HCT116 (cell line): ENCODE results near the gene PPFIA1. TPM values are rescaled to one million over a fixed set of nuclear protein-coding genes. Genes with fewer than 3 reads are reported as not detected.

Experiments
- ATAC-seq: fragments of 200-7000 bp; cut with Tn5 transposase; 2 replicates; pipeline ENCODE4 v1.9.1; 2020; ENCODE audit warnings: mild to moderate bottlenecking, moderate library complexity
- BruUV-seq: library from RNA; stranded (reverse); fragments of 400-500 nt; replicated peaks from 2 replicates; lab custom pipeline; 2021; lab: Mats Ljungman, UMichigan
- CTCF ChIA-PET: fragments of 300-600 bp; sonication (Branson Sonifier 250); formaldehyde crosslinking; loops from one replicate; lab custom pipeline; 2021; ENCODE audit warnings: antibody characterized with exemption; lab: Charles Lee
- POLR2A ChIA-PET: fragments of 300-600, 350-600 bp; sonication (Branson Sonifier 250); formaldehyde crosslinking; loops from one replicate; lab custom pipeline; 2021; ENCODE audit warnings: antibody characterized with exemption; lab: Charles Lee
- RAD21 ChIA-PET, 2 experiments: fragments of 300-600 bp; sonication (Branson Sonifier 250); formaldehyde crosslinking; loops; one replicate each; lab custom pipeline; 2023; ENCODE audit warnings: low total read pairs in 2 of 2; ENCODE audit not compliant: uncharacterized antibody in 2 of 2, unreplicated experiment in 2 of 2, low non-redundant PET in 1 of 2; lab: Charles Lee
- DNase-seq: peaks from one replicate; pipeline ENCODE4 v3.0.0-alpha.2; 2010; ENCODE audit warnings: low read depth, low spot score
- H2AFZ ChIP-seq: fragments of 200-600 bp; shearing (Covaris generic), sonication (generic); 2 replicates; pipeline ENCODE4 v1.6.1; 2017; ENCODE audit warnings: low read depth, mixed run types, mixed read lengths, antibody characterized with exemption, low read length; ENCODE audit not compliant: poor library complexity, severe bottlenecking
- H3K27ac ChIP-seq: 2 replicates; pipeline ENCODE4 v1.5.1; 2012; ENCODE audit warnings: low read depth, low read length
- H3K27me3 ChIP-seq: fragments of 200-600 bp; sonication (generic); 2 replicates; pipeline ENCODE4 v1.6.1; 2016; ENCODE audit warnings: mixed run types, low read length, mixed read lengths; ENCODE audit not compliant: insufficient read depth
- H3K36me3 ChIP-seq, 2 experiments: fragments of 200-500 bp in 1 of 2; fragments of 200-600 bp in 1 of 2; sonication (Bioruptor generic) in 1 of 2; sonication (generic) in 1 of 2; 2 replicates each; pipeline versions ENCODE4 v1.5.1 to v1.6.1; 2014 to 2016; ENCODE audit warnings: low read length in 2 of 2, inconsistent platforms in 1 of 2, mixed read lengths in 1 of 2, mixed run types in 1 of 2; ENCODE audit not compliant: insufficient read depth in 2 of 2, control insufficient read depth in 1 of 2
- H3K4me1 ChIP-seq, 2 experiments: fragments of 200-600 bp in 1 of 2; sonication (generic) in 1 of 2; 2 replicates each; pipeline versions ENCODE4 v1.5.1 to v1.6.1; 2012 to 2017; ENCODE audit warnings: low read length in 2 of 2, inconsistent platforms in 1 of 2, mild to moderate bottlenecking in 1 of 2, mixed read lengths in 1 of 2, mixed run types in 1 of 2, moderate library complexity in 1 of 2; ENCODE audit not compliant: insufficient read depth in 2 of 2, control insufficient read depth in 1 of 2
- H3K4me2 ChIP-seq: fragments of 200-600 bp; sonication (generic); 2 replicates; pipeline ENCODE4 v1.6.1; 2017; ENCODE audit warnings: mixed run types, low read length, mixed read lengths
- H3K4me3 ChIP-seq, 2 experiments: fragments of 200-600 bp in 1 of 2; sonication (generic) in 1 of 2; replicated peaks in 1 of 2; 2 replicates each; pipeline ENCODE4 v1.5.1; 2011 to 2016; ENCODE audit warnings: low read length in 2 of 2, control low read depth in 1 of 2, low read depth in 1 of 2, mild to moderate bottlenecking in 1 of 2, mixed read lengths in 1 of 2, mixed run types in 1 of 2
- H3K79me2 ChIP-seq: fragments of 200-600 bp; sonication (generic); 2 replicates; pipeline ENCODE4 v1.6.1; 2017; ENCODE audit warnings: mild to moderate bottlenecking, mixed run types, low read length, moderate library complexity, mixed read lengths; ENCODE audit not compliant: insufficient read depth
- H3K9ac ChIP-seq: fragments of 200-600 bp; sonication (generic); 2 replicates; pipeline ENCODE4 v1.6.1; 2016; ENCODE audit warnings: low read length, mixed read lengths
- H3K9me2 ChIP-seq: fragments of 200-600 bp; sonication (generic), shearing (Covaris generic); 2 replicates; pipeline ENCODE4 v1.6.1; 2017; ENCODE audit warnings: mixed run types, mild to moderate bottlenecking, moderate library complexity; ENCODE audit not compliant: insufficient read depth
- H3K9me3 ChIP-seq, 2 experiments: fragments of 200-500 bp in 1 of 2; fragments of 200-600 bp in 1 of 2; sonication (Bioruptor generic) in 1 of 2; sonication (generic) in 1 of 2; 2 replicates each; pipeline ENCODE4 v1.6.1; 2014 to 2017; ENCODE audit warnings: low read length in 2 of 2, mixed read lengths in 2 of 2, inconsistent platforms in 1 of 2, low read depth in 1 of 2, mild to moderate bottlenecking in 1 of 2, mixed run types in 1 of 2, moderate library complexity in 1 of 2; ENCODE audit not compliant: control insufficient read depth in 1 of 2, insufficient read depth in 1 of 2
- H4K20me1 ChIP-seq: fragments of 200-600 bp; sonication (generic), shearing (Covaris generic); 2 replicates; pipeline ENCODE4 v1.6.1; 2017; ENCODE audit warnings: mixed run types, mild to moderate bottlenecking, moderate library complexity; ENCODE audit not compliant: insufficient read depth
- ATF3 ChIP-seq: IDR thresholded peaks from 2 replicates; pipeline ENCODE4 v1.6.1; 2012
- CBX3 ChIP-seq: IDR thresholded peaks from 2 replicates; pipeline ENCODE4 v1.6.1; 2012; ENCODE audit warnings: low read depth
- CTCF ChIP-seq, 3 experiments: fragments of 200-600 bp in 1 of 3; sonication (generic) in 1 of 3; IDR thresholded peaks in 2 of 3; conservative IDR thresholded peaks in 1 of 3; 2 replicates each; pipeline ENCODE4 v1.5.1; 2012 to 2017; ENCODE audit warnings: low read depth in 2 of 3, low read length in 2 of 3, antibody characterized with exemption in 1 of 3, borderline replicate concordance in 1 of 3, control low read depth in 1 of 3, mild to moderate bottlenecking in 1 of 3, mixed read lengths in 1 of 3, mixed run types in 1 of 3, moderate library complexity in 1 of 3; ENCODE audit not compliant: insufficient read depth in 1 of 3
- ELF1 ChIP-seq: IDR thresholded peaks from 2 replicates; pipeline ENCODE4 v1.6.1; 2012; ENCODE audit warnings: low read depth, borderline replicate concordance
- FOSL1 ChIP-seq: IDR thresholded peaks from 2 replicates; pipeline ENCODE4 v1.6.1; 2012; ENCODE audit warnings: low read depth
- JUND ChIP-seq: IDR thresholded peaks from 2 replicates; pipeline ENCODE4 v1.6.1; 2012
- MAX ChIP-seq: IDR thresholded peaks from 2 replicates; pipeline ENCODE4 v1.6.1; 2012
- POLR2A ChIP-seq: IDR thresholded peaks from 2 replicates; pipeline ENCODE4 v1.7.0; 2011; ENCODE audit warnings: borderline replicate concordance; ENCODE audit not compliant: insufficient read depth, insufficient read length; ENCODE audit errors: extremely low read depth
- POLR2AphosphoS5 ChIP-seq: IDR thresholded peaks from 2 replicates; pipeline ENCODE4 v1.6.1; 2011; ENCODE audit warnings: mild to moderate bottlenecking, low read depth, low read length, moderate library complexity
- RAD21 ChIP-seq: IDR thresholded peaks from 2 replicates; pipeline ENCODE4 v1.6.1; 2012; ENCODE audit warnings: low read depth, mild to moderate bottlenecking
- REST ChIP-seq: IDR thresholded peaks from 2 replicates; pipeline ENCODE4 v1.6.1; 2012; ENCODE audit warnings: low read depth
- SIN3A ChIP-seq: IDR thresholded peaks from 2 replicates; pipeline ENCODE4 v1.6.1; 2012; ENCODE audit warnings: low read depth
- SP1 ChIP-seq: IDR thresholded peaks from 2 replicates; pipeline ENCODE4 v1.6.1; 2012; ENCODE audit warnings: low read depth
- SRF ChIP-seq: IDR thresholded peaks from 2 replicates; pipeline ENCODE4 v1.6.1; 2012; ENCODE audit warnings: low read depth
- TCF7L2 ChIP-seq: IDR thresholded peaks from 2 replicates; pipeline ENCODE4 v1.7.0; 2011; ENCODE audit warnings: borderline replicate concordance, inconsistent platforms; ENCODE audit not compliant: insufficient read depth, insufficient read length; ENCODE audit errors: extremely low read depth
- YY1 ChIP-seq: IDR thresholded peaks from 2 replicates; pipeline ENCODE4 v1.6.1; 2011; ENCODE audit warnings: low read length, low read depth, moderate library complexity, mild to moderate bottlenecking; ENCODE audit not compliant: insufficient replicate concordance; ENCODE audit errors: extremely low read depth
- ZBTB33 ChIP-seq: IDR thresholded peaks from 2 replicates; pipeline ENCODE4 v1.6.1; 2011; ENCODE audit warnings: mild to moderate bottlenecking, low read length, moderate library complexity; ENCODE audit not compliant: insufficient replicate concordance; ENCODE audit errors: extremely low read depth
- ZFX ChIP-seq: fragments of 450-650 bp; IDR thresholded peaks from 2 replicates; pipeline ENCODE4 v1.6.1; 2017
- ZNF274 ChIP-seq: fragments of 200-500 bp; sonication (Bioruptor generic); IDR thresholded peaks from 2 replicates; pipeline ENCODE4 v1.6.1; 2014; ENCODE audit warnings: mild to moderate bottlenecking, low read depth, low read length, inconsistent platforms
- intact Hi-C: fragments of 100-400 bp; cut with micrococcal nuclease; formaldehyde crosslinking; loops from 2 replicates; pipeline ENCODE4 v1.10.0; 2022
- total RNA-seq: library from RNA; stranded (reverse); gene quantifications from one replicate; pipeline ENCODE4 v1.2.1, GENCODE V29; 2021; ENCODE audit not compliant: unreplicated experiment

PPFIA1 gene
- total RNA-seq, 1 experiment from 2014 or later, result 48.6 TPM

- ChIA-PET CTCF (no interaction called here), POLR2A (no interaction called here), RAD21 (no interaction called here)
- Histone ChIP-seq H3K79me2 (no peaks in the 10 kb centered on the region), H3K9me3 (no peaks in the 10 kb centered on the region), H3K4me3 (no peak overlapping the region), H3K4me2 (no peak overlapping the region), H3K36me3 (peaks cover 57 to 59% of the 10 kb centered on the region in 2 experiments; a peak in 3 of 4 replicates), H2AFZ (no peak overlapping the region), H3K4me1 (no peaks in the 10 kb centered on the region), H3K9me2 (no peaks in the 10 kb centered on the region), H3K27me3 (no peaks in the 10 kb centered on the region), H3K27ac (no peak overlapping the region), H3K9ac (no peak overlapping the region), H4K20me1 (no peaks in the 10 kb centered on the region)
- intact Hi-C loops, result no loop called here
- TF ChIP-seq JUND, result no peak
- no peak for TF ChIP-seq ZFX
- TF ChIP-seq CTCF (IDR thresholded peaks at IDR 0.05 in 2 of 3, conservative IDR thresholded peaks at IDR 0.05 in 1 of 3; ENCODE audit: borderline replicate concordance in 1 of 3, insufficient read depth in 1 of 3, low read depth in 2 of 3, low read length in 2 of 3), result no peak
- no peak for TF ChIP-seq ELF1
- no peak for TF ChIP-seq CBX3
- TF ChIP-seq SIN3A, result no peak
- TF ChIP-seq YY1, result no peak
- TF ChIP-seq ZBTB33, result no peak
- no peak for TF ChIP-seq POLR2A
- TF ChIP-seq MAX, result no peak
- TF ChIP-seq FOSL1, result no peak
- TF ChIP-seq REST, result no peak
- TF ChIP-seq SRF, result no peak
- no peak for TF ChIP-seq TCF7L2
- no peak for TF ChIP-seq ATF3
- no peak for TF ChIP-seq ZNF274
- TF ChIP-seq POLR2AphosphoS5, result no peak
- no peak for TF ChIP-seq SP1
- TF ChIP-seq RAD21, result no peak
- ATAC-seq, result no peak
- DNase-seq, result no peak
- BruUV-seq, result no TSS peak
Measured at GRCh38 chr11:70431611-70432010, 161.1 kb downstream of the PPFIA1 start.
